SK-N-SH treated with all-trans-retinoic acid at 6 μM for 48 hours (cell line): ENCODE results near the gene PRKAG3.

Experiments
- ATAC-seq: fragments of 200-7000 bp; cut with Tn5 transposase; 3 replicates; pipeline ENCODE4 v1.9.1; 2020; ENCODE audit warnings: mild to moderate bottlenecking, moderate library complexity
- ARNTL ChIP-seq: fragments of 450-650 bp; formaldehyde crosslinking; IDR thresholded peaks from 2 replicates; pipeline ENCODE4 v1.5.0; 2020; ENCODE audit warnings: low read depth, mild to moderate bottlenecking, moderate library complexity, borderline replicate concordance
- BACH2 ChIP-seq: fragments of 250-450 bp; sonication (Bioruptor Pico); IDR thresholded peaks from 2 replicates; pipeline ENCODE4 v1.9.0; 2021; ENCODE audit warnings: mild to moderate bottlenecking, borderline replicate concordance
- ESRRG ChIP-seq: fragments of 250-450 bp; sonication (Bioruptor Pico); IDR thresholded peaks from 2 replicates; pipeline ENCODE4 v1.6.1; 2021; ENCODE audit warnings: mild to moderate bottlenecking
- GLIS3 ChIP-seq: fragments of 250-450 bp; sonication (Bioruptor Pico); IDR thresholded peaks from 2 replicates; pipeline ENCODE4 v1.5.0; 2020; ENCODE audit warnings: mild to moderate bottlenecking, moderate library complexity
- ISL1 ChIP-seq: fragments of 250-450 bp; sonication (Bioruptor Pico); IDR thresholded peaks from 2 replicates; pipeline ENCODE4 v2.1.2; 2022; ENCODE audit warnings: mild to moderate bottlenecking, moderate library complexity
- OSR1 ChIP-seq: fragments of 250-450 bp; sonication (Bioruptor Pico); IDR thresholded peaks from 2 replicates; pipeline ENCODE4 v1.8.0; 2022; ENCODE audit warnings: moderate library complexity, mild to moderate bottlenecking, inconsistent platforms
- PPARA ChIP-seq: fragments of 250-450 bp; sonication (Bioruptor Pico); IDR thresholded peaks from 2 replicates; pipeline ENCODE4 v1.5.0; 2020; ENCODE audit warnings: mild to moderate bottlenecking, borderline replicate concordance
- SNAI2 ChIP-seq: fragments of 250-450 bp; sonication (Bioruptor Pico); IDR thresholded peaks from 2 replicates; pipeline ENCODE4 v1.5.0; 2020; ENCODE audit warnings: mild to moderate bottlenecking, moderate library complexity
- TCF4 ChIP-seq: fragments of 250-450 bp; sonication (Bioruptor Pico); IDR thresholded peaks from 2 replicates; pipeline ENCODE4 v1.8.0; 2021; ENCODE audit warnings: mild to moderate bottlenecking, moderate library complexity, borderline replicate concordance
- TOX ChIP-seq: fragments of 250-450 bp; sonication (Bioruptor Pico); IDR thresholded peaks from 2 replicates; pipeline ENCODE4 v1.8.0; 2021; ENCODE audit warnings: mild to moderate bottlenecking, moderate library complexity, borderline replicate concordance
- ZC3H10 ChIP-seq: fragments of 250-450 bp; sonication (Bioruptor Pico); IDR thresholded peaks from 2 replicates; pipeline ENCODE4 v1.5.1; 2021; ENCODE audit warnings: mild to moderate bottlenecking, moderate library complexity
- ZFP3 ChIP-seq: fragments of 250-450 bp; sonication (Bioruptor Pico); IDR thresholded peaks from 2 replicates; pipeline ENCODE4 v1.5.0; 2020; ENCODE audit warnings: mild to moderate bottlenecking, moderate library complexity
- ZFP30 ChIP-seq: fragments of 450-650 bp; formaldehyde crosslinking; IDR thresholded peaks from 2 replicates; pipeline ENCODE4 v1.5.0; 2022; ENCODE audit warnings: mild to moderate bottlenecking, moderate library complexity
- ZNF565 ChIP-seq: fragments of 450-650 bp; formaldehyde crosslinking; conservative IDR thresholded peaks from 2 replicates; pipeline ENCODE4 v1.5.0; 2020; ENCODE audit warnings: low read depth, mild to moderate bottlenecking, moderate library complexity
- ZNF8 ChIP-seq: fragments of 450-650 bp; formaldehyde crosslinking; IDR thresholded peaks from 2 replicates; pipeline ENCODE4 v1.5.0; 2020; ENCODE audit warnings: mild to moderate bottlenecking, moderate library complexity
- TF ChIP-seq, protein P1 (sequence below): fragments of 250-450 bp; sonication (Bioruptor Pico); IDR thresholded peaks from 2 replicates; pipeline ENCODE4 v1.8.0; 2021; ENCODE audit warnings: low read depth, mild to moderate bottlenecking, moderate library complexity, borderline replicate concordance
- TF ChIP-seq, protein P2 (sequence below): fragments of 250-450 bp; sonication (Bioruptor Pico); IDR thresholded peaks from 2 replicates; pipeline ENCODE4 v1.5.1; 2020; ENCODE audit warnings: low read depth, mild to moderate bottlenecking, moderate library complexity
- TF ChIP-seq, protein P3 (sequence below): fragments of 250-450 bp; sonication (Bioruptor Pico); IDR thresholded peaks from 2 replicates; pipeline ENCODE4 v1.5.1; 2021; ENCODE audit warnings: mild to moderate bottlenecking, moderate library complexity
- TF ChIP-seq, protein P4 (sequence below): fragments of 250-450 bp; sonication (Bioruptor Pico); IDR thresholded peaks from 2 replicates; pipeline ENCODE4 v1.8.0; 2020; ENCODE audit warnings: mild to moderate bottlenecking, moderate library complexity, borderline replicate concordance
- TF ChIP-seq, protein P5 (sequence below): fragments of 250-450 bp; sonication (Bioruptor Pico); IDR thresholded peaks from 2 replicates; pipeline ENCODE4 v1.5.0; 2020; ENCODE audit warnings: mild to moderate bottlenecking, moderate library complexity

PRKAG3 gene

DNA sequence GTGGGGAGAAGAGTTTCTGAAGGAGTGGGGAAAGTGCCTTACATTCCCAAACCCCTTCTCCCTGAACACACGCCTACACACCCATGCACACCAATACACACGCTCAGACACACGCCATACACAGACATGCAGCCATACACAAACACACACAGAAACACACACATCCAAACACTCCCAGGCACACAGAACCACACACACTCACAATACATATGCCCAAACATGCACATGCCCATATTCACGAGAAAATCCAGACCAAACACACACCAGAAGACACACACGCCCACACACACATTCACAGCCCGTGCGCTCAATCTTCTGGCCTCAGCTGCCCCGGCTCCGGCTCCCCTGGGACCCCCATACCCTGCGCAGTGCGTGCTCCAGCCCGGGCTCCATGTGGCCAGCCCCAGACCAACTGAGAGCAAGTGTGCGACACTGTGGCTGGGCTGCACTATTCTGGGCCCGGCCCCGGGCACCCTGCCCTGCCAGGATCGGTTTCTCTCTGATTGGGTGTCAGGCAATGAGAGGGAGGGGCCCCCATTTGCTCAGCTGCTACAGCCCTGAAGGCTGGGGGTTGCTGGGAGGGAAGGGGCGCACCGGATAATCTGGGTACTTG, at the start of gene PRKAG3:
TSS of gene PRKAG3 (minus strand) at position 426 of the 613 bp plus-strand sequence.
- TF ChIP-seq ZC3H10 (CRISPR knock-in tag) (no peak), ZNF8 (CRISPR knock-in tag) (no peak), TCF4 (CRISPR knock-in tag) (no peak)
- ATAC-seq: no peak

DNA sequence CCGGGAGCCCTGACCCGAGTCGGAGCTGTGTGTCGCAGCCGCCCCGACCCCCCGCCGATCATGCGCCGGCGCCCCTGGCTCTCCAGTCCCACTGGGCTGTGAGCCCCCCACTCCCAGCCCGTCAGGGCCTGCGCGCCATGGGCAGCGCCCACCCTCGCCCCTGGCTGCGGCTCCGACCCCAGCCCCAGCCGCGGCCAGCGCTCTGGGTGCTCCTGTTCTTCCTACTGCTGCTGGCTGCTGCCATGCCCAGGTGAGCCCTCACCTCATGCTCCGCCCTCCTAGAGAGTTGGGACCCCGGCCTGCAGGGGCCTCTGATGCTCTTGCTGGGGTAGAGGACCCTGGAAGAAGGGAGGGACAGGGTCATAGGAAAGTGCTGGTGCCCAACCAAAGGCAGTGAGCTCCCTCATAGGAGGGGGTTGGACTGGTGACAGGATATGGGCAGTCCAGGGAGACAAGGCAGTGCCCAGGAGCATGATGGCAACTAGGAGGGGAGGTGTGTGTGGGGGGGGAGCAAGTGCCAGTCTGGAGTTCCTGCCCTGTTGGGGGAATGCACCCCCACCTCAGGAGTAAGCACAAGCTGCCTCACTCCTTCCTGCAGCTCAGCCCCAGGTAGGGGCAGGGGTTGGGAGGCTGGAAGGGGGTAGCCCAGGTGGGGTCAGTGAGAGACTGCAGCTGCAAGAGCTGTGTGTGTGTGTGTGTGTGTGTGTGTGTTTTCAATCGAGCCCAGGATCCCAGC, 49.4 kb upstream of the PRKAG3 start:
- TF ChIP-seq, protein P1, sequence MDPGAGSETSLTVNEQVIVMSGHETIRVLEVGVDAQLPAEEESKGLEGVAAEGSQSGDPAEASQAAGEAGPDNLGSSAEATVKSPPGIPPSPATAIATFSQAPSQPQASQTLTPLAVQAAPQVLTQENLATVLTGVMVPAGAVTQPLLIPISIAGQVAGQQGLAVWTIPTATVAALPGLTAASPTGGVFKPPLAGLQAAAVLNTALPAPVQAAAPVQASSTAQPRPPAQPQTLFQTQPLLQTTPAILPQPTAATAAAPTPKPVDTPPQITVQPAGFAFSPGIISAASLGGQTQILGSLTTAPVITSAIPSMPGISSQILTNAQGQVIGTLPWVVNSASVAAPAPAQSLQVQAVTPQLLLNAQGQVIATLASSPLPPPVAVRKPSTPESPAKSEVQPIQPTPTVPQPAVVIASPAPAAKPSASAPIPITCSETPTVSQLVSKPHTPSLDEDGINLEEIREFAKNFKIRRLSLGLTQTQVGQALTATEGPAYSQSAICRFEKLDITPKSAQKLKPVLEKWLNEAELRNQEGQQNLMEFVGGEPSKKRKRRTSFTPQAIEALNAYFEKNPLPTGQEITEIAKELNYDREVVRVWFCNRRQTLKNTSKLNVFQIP (CRISPR knock-in tag): no peak
- no peak for TF ChIP-seq TOX (CRISPR knock-in tag)
- TF ChIP-seq PPARA (CRISPR knock-in tag): no peak
- no peak for TF ChIP-seq OSR1 (CRISPR knock-in tag)
- TF ChIP-seq TCF4 (CRISPR knock-in tag): no peak
- no peak for TF ChIP-seq ZFP30 (CRISPR knock-in tag)
- TF ChIP-seq, protein P2, sequence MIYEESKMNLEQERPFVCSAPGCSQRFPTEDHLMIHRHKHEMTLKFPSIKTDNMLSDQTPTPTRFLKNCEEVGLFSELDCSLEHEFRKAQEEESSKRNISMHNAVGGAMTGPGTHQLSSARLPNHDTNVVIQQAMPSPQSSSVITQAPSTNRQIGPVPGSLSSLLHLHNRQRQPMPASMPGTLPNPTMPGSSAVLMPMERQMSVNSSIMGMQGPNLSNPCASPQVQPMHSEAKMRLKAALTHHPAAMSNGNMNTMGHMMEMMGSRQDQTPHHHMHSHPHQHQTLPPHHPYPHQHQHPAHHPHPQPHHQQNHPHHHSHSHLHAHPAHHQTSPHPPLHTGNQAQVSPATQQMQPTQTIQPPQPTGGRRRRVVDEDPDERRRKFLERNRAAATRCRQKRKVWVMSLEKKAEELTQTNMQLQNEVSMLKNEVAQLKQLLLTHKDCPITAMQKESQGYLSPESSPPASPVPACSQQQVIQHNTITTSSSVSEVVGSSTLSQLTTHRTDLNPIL (CRISPR knock-in tag): no peak
- TF ChIP-seq ZC3H10 (CRISPR knock-in tag): no peak
- TF ChIP-seq, protein P3, sequence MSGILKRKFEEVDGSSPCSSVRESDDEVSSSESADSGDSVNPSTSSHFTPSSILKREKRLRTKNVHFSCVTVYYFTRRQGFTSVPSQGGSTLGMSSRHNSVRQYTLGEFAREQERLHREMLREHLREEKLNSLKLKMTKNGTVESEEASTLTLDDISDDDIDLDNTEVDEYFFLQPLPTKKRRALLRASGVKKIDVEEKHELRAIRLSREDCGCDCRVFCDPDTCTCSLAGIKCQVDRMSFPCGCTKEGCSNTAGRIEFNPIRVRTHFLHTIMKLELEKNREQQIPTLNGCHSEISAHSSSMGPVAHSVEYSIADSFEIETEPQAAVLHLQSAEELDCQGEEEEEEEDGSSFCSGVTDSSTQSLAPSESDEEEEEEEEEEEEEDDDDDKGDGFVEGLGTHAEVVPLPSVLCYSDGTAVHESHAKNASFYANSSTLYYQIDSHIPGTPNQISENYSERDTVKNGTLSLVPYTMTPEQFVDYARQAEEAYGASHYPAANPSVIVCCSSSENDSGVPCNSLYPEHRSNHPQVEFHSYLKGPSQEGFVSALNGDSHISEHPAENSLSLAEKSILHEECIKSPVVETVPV (CRISPR knock-in tag): no peak
- no peak for TF ChIP-seq ARNTL (CRISPR knock-in tag)
- no peak for TF ChIP-seq GLIS3 (CRISPR knock-in tag)
- no peak for TF ChIP-seq ISL1 (CRISPR knock-in tag)
- no peak for TF ChIP-seq ZFP3 (CRISPR knock-in tag)
- TF ChIP-seq BACH2 (CRISPR knock-in tag): no peak
- TF ChIP-seq, protein P4, sequence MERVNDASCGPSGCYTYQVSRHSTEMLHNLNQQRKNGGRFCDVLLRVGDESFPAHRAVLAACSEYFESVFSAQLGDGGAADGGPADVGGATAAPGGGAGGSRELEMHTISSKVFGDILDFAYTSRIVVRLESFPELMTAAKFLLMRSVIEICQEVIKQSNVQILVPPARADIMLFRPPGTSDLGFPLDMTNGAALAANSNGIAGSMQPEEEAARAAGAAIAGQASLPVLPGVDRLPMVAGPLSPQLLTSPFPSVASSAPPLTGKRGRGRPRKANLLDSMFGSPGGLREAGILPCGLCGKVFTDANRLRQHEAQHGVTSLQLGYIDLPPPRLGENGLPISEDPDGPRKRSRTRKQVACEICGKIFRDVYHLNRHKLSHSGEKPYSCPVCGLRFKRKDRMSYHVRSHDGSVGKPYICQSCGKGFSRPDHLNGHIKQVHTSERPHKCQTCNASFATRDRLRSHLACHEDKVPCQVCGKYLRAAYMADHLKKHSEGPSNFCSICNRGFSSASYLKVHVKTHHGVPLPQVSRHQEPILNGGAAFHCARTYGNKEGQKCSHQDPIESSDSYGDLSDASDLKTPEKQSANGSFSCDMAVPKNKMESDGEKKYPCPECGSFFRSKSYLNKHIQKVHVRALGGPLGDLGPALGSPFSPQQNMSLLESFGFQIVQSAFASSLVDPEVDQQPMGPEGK: no peak
- TF ChIP-seq, all 23 proteins: peak for 0
- ATAC-seq: no peak

DNA sequence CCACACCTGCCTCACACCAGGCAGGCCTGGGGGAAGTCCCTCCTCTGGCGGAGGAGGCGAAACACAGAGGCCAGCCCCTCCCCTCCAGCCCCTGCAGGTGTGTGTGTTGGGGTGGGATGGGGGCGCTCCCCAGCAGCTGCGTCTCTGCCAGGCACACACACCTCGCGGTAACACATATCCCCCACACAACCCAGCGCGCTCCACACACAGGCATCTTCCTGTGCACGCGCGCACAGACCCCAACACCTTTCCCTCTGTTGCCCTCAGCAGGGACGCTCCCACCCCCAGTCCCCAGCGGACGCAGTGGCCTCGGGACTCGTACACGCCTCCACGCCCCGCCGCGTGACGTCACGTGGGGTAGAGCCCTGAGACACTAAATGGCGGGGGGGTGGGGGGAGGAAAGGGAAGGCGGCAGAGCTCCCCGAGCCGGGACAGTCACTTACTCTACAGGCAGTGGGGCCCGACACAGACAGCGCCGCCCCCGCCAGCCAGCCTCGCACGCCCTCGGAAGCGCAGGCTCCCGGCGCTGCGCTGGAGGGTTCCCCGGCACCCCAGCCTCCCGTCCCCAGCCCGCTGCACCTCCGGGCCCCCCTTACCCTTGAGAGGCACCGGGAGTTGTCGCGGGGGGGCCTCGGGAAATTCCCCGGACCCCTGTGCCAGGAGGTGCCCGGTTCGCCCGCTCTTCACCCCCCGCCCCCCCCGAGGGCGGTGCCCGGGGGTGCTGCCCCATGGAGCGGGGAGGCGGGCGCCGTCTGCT, 48.7 kb upstream of the PRKAG3 start, which contains the start of gene WNT10A:
TSS of gene WNT10A (plus strand) at position 751 of the 757 bp plus-strand sequence. CDS start 144 bp downstream, outside the sequence.
- peak; percentile 19; the same call in 2 of the 3 replicates for ATAC-seq
- no peak for TF ChIP-seq SNAI2 (CRISPR knock-in tag)
- no peak for TF ChIP-seq ESRRG (CRISPR knock-in tag)
- no peak for TF ChIP-seq ZNF565 (CRISPR knock-in tag)
- TF ChIP-seq, protein P5, sequence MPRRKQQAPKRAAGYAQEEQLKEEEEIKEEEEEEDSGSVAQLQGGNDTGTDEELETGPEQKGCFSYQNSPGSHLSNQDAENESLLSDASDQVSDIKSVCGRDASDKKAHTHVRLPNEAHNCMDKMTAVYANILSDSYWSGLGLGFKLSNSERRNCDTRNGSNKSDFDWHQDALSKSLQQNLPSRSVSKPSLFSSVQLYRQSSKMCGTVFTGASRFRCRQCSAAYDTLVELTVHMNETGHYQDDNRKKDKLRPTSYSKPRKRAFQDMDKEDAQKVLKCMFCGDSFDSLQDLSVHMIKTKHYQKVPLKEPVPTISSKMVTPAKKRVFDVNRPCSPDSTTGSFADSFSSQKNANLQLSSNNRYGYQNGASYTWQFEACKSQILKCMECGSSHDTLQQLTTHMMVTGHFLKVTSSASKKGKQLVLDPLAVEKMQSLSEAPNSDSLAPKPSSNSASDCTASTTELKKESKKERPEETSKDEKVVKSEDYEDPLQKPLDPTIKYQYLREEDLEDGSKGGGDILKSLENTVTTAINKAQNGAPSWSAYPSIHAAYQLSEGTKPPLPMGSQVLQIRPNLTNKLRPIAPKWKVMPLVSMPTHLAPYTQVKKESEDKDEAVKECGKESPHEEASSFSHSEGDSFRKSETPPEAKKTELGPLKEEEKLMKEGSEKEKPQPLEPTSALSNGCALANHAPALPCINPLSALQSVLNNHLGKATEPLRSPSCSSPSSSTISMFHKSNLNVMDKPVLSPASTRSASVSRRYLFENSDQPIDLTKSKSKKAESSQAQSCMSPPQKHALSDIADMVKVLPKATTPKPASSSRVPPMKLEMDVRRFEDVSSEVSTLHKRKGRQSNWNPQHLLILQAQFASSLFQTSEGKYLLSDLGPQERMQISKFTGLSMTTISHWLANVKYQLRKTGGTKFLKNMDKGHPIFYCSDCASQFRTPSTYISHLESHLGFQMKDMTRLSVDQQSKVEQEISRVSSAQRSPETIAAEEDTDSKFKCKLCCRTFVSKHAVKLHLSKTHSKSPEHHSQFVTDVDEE: no peak
- TF ChIP-seq, protein P3 (CRISPR knock-in tag): no peak
- TF ChIP-seq OSR1 (CRISPR knock-in tag): no peak
